Posterior vena cava (tissue), 2 donors: Measurements from ENCODE around the gene RFPL4A. TPM values are rescaled to one million over a fixed set of nuclear protein-coding genes. Genes with fewer than 3 reads are reported as not detected.
"Not testable (repeated sequence)": the region's sequence is repeated elsewhere in the genome, so short reads cannot be mapped to it uniquely, and the experiment has no call there.

Source experiments
- DNase-seq: peaks from one replicate; pipeline ENCODE4 v3.0.0-alpha.2; 2020; ENCODE audit warnings: low spot score
- intact Hi-C, 2 donors: fragments of 100-400 bp; cut with DNase I; formaldehyde crosslinking; loops; one replicate each; pipeline versions ENCODE4 v1.14.1 to v1.14.2; 2022 to 2023
- long read RNA-seq, 2 donors: library from polyadenylated mRNA; unstranded; transcript quantifications; one replicate each; pipeline ENCODE4 v2.0.0, GENCODE V29; 2020 to 2021
- total RNA-seq, 2 donors: library from RNA; stranded (reverse); fragmentation: NEBNext Ultra II Directional; extraction: Animal tissue kit (Norgen Biotek cat#: 25700); gene quantifications; one replicate each; pipeline ENCODE4 v1.2.1, GENCODE V29; 2021
- donor health status: DM: yes; HTN: yes; CAD: no.
- donor health status: DM: yes; HTN: yes; CAD: no.

RFPL4A gene
- total RNA-seq: not detected
- long read RNA-seq, donor 1: 0 reads
- long read RNA-seq, donor 2: 0 reads

- DNase-seq, intact Hi-C loops: not testable (repeated sequence)
Observed at GRCh38 chr19:55758797-55759196, at the start of gene RFPL4A. RFPL4A (plus strand) TSS chr19:55759097; CDS start chr19:55761801, 2,704 bp downstream.

- DNase-seq: no peak
- intact Hi-C loops: no loop called here
Observed at GRCh38 chr19:55711719-55712118, 47.2 kb upstream of the RFPL4A start.

- intact Hi-C loops: no loop called here
- DNase-seq: no peak
Observed at GRCh38 chr19:55712804-55713631, 45.9 kb upstream of the RFPL4A start.

- intact Hi-C loops: no loop called here
- DNase-seq: no peak
Observed at GRCh38 chr19:55716531-55716930, 42.4 kb upstream of the RFPL4A start.

GRCh38 chr19:55717251-55717650 lies 41.6 kb upstream of the RFPL4A start:
- no peak for DNase-seq
- intact Hi-C loops: no loop called here

- DNase-seq, intact Hi-C loops: not testable (repeated sequence)
Observed at GRCh38 chr19:55717879-55718711, 40.8 kb upstream of the RFPL4A start.

- intact Hi-C loops: no loop called here
- DNase-seq: no peak
Observed at GRCh38 chr19:55720214-55720746, 38.6 kb upstream of the RFPL4A start.

- no peak for DNase-seq
- intact Hi-C loops: no loop called here
Observed at GRCh38 chr19:55720801-55721200, 38.1 kb upstream of the RFPL4A start.

- DNase-seq: no peak
- intact Hi-C loops: no loop called here
Observed at GRCh38 chr19:55723491-55723890, 35.4 kb upstream of the RFPL4A start.

GRCh38 chr19:55730378-55730777 lies 28.5 kb upstream of the RFPL4A start:
- intact Hi-C loops, DNase-seq: not testable (repeated sequence)

- intact Hi-C loops: no loop called here
Observed at GRCh38 chr19:55738302-55738701, 20.6 kb upstream of the RFPL4A start, which contains the start of gene NLRP9. NLRP9 (minus strand) TSS chr19:55738402; CDS start chr19:55738374, 28 bp downstream.

GRCh38 chr19:55750715-55751114 lies 8.2 kb upstream of the RFPL4A start:
- intact Hi-C loops: no loop called here
- DNase-seq: no peak

More at GRCh38 chr19:55738302-55738701, 20.6 kb upstream of the RFPL4A start, which contains the start of gene NLRP9:
- DNase-seq: no peak

GRCh38 chr19:55753401-55753800 lies 5.5 kb upstream of the RFPL4A start:
- intact Hi-C loops: no loop called here
- DNase-seq: no peak

- DNase-seq, intact Hi-C loops: not testable (repeated sequence)
Observed at GRCh38 chr19:55756808-55757207, 2.1 kb upstream of the RFPL4A start.

GRCh38 chr19:55766466-55766865 lies 7.6 kb downstream of the RFPL4A start:
- DNase-seq: no peak
- intact Hi-C loops: no loop called here

GRCh38 chr19:55768818-55769217 lies 9.9 kb downstream of the RFPL4A start, which contains the start of gene RFPL4AL1:
RFPL4AL1 (plus strand) TSS chr19:55769118; CDS start chr19:55771805, 2,687 bp downstream.
- DNase-seq, intact Hi-C loops: not testable (repeated sequence)

- DNase-seq, intact Hi-C loops: not testable (repeated sequence)
Observed at GRCh38 chr19:55769632-55770031, 10.7 kb downstream of the RFPL4A start.

- intact Hi-C loops: no loop called here
- DNase-seq: no peak
Observed at GRCh38 chr19:55777528-55777927, 18.6 kb downstream of the RFPL4A start.

GRCh38 chr19:55778331-55778730 lies 19.4 kb downstream of the RFPL4A start:
- no peak for DNase-seq
- intact Hi-C loops: no loop called here

- no peak for DNase-seq
- intact Hi-C loops: no loop called here
Observed at GRCh38 chr19:55781112-55781511, 22.2 kb downstream of the RFPL4A start.
